Measurements from ENCODE around the gene ZNF567. TPM values are rescaled to one million over a fixed set of nuclear protein-coding genes. Genes with fewer than 3 reads are reported as not detected.
"Not testable (repeated sequence)": the region's sequence is repeated elsewhere in the genome, so short reads cannot be mapped to it uniquely, and the experiment has no call there.

Gene ZNF567
- polyA plus RNA-seq, 2 donors, result 1.6 to 2.1 TPM

- H3K4me1 ChIP-seq (ENCODE audit: control insufficient read depth in 2 of 2, insufficient read depth in 2 of 2, low read length in 1 of 2), result no peaks in the 10 kb centered on the region
- 92 to 94% methylated on average over 2 of the region's 2 CpGs for WGBS, 2 donors
- H3K27me3 ChIP-seq (ENCODE audit: control insufficient read depth in 1 of 2, insufficient read depth in 2 of 2, low read length in 2 of 2), result no peaks in the 10 kb centered on the region
- no peak overlapping the region for H3K27ac ChIP-seq (ENCODE audit: low read depth in 2 of 2, low read length in 1 of 2)
- H3K36me3 ChIP-seq (ENCODE audit: control insufficient read depth in 2 of 2, insufficient read depth in 2 of 2, low read length in 1 of 2), result peaks cover 0 to 4% of the 10 kb centered on the region in 2 donors
- no peaks in the 10 kb centered on the region for H3K9me3 ChIP-seq (ENCODE audit: control insufficient read depth in 2 of 2, insufficient read depth in 1 of 2, low read depth in 1 of 2, low read length in 1 of 2)
- H3K4me3 ChIP-seq (ENCODE audit: low read depth in 1 of 2, low read length in 2 of 2), result no peak overlapping the region
Observed at GRCh38 chr19:36685835-36686234, 1.6 kb upstream of the ZNF567 start.

- H3K4me3 ChIP-seq (ENCODE audit: low read depth in 1 of 2, low read length in 2 of 2), result peak overlapping the region; percentile 94 to 97
- no peaks in the 10 kb centered on the region for H3K4me1 ChIP-seq (ENCODE audit: control insufficient read depth in 2 of 2, insufficient read depth in 2 of 2, low read length in 1 of 2)
- WGBS, 2 donors, result 8 to 12% methylated on average over 20 of the region's 20 CpGs
- H3K27me3 ChIP-seq (ENCODE audit: control insufficient read depth in 1 of 2, insufficient read depth in 2 of 2, low read length in 2 of 2), result no peaks in the 10 kb centered on the region
- H3K36me3 ChIP-seq (ENCODE audit: control insufficient read depth in 2 of 2, insufficient read depth in 2 of 2, low read length in 1 of 2), result peaks cover 0 to 5% of the 10 kb centered on the region in 2 donors
- H3K27ac ChIP-seq (ENCODE audit: low read depth in 2 of 2, low read length in 1 of 2), result peak overlapping the region; percentile 60 to 88
- no peaks in the 10 kb centered on the region for H3K9me3 ChIP-seq (ENCODE audit: control insufficient read depth in 2 of 2, insufficient read depth in 1 of 2, low read depth in 1 of 2, low read length in 1 of 2)
Observed at GRCh38 chr19:36686365-36687213, 823 bp upstream of the ZNF567 start.

- WGBS, 2 donors, result 6 to 7% methylated on average over 9 of the region's 9 CpGs
- Histone ChIP-seq H3K27ac (ENCODE audit: low read depth in 2 of 2, low read length in 1 of 2) (peak overlapping the region in 1 of 2 donors; percentile 71), H3K36me3 (ENCODE audit: control insufficient read depth in 2 of 2, insufficient read depth in 2 of 2, low read length in 1 of 2) (peaks cover 4 to 16% of the 10 kb centered on the region in 2 donors), H3K27me3 (ENCODE audit: control insufficient read depth in 1 of 2, insufficient read depth in 2 of 2, low read length in 2 of 2) (no peaks in the 10 kb centered on the region), H3K4me3 (ENCODE audit: low read depth in 1 of 2, low read length in 2 of 2) (peak overlapping the region; percentile 94 to 97), H3K9me3 (ENCODE audit: control insufficient read depth in 2 of 2, insufficient read depth in 1 of 2, low read depth in 1 of 2, low read length in 1 of 2) (peaks cover 0 to 3% of the 10 kb centered on the region in 2 donors), H3K4me1 (ENCODE audit: control insufficient read depth in 2 of 2, insufficient read depth in 2 of 2, low read length in 1 of 2) (no peaks in the 10 kb centered on the region)
Observed at GRCh38 chr19:36688058-36688457, 646 bp downstream of the ZNF567 start.

- H3K4me3 ChIP-seq (ENCODE audit: low read depth in 1 of 2, low read length in 2 of 2), result no peak overlapping the region
- H3K4me1 ChIP-seq (ENCODE audit: control insufficient read depth in 2 of 2, insufficient read depth in 2 of 2, low read length in 1 of 2), result no peaks in the 10 kb centered on the region
- WGBS, 2 donors, result 76 to 85% methylated on average over 2 of the region's 2 CpGs
- no peak overlapping the region for H3K27ac ChIP-seq (ENCODE audit: low read depth in 2 of 2, low read length in 1 of 2)
- H3K36me3 ChIP-seq (ENCODE audit: control insufficient read depth in 2 of 2, insufficient read depth in 2 of 2, low read length in 1 of 2), result peaks cover 13 to 16% of the 10 kb centered on the region in 2 donors
- H3K27me3 ChIP-seq (ENCODE audit: control insufficient read depth in 1 of 2, insufficient read depth in 2 of 2, low read length in 2 of 2), result no peaks in the 10 kb centered on the region
- H3K9me3 ChIP-seq (ENCODE audit: control insufficient read depth in 2 of 2, insufficient read depth in 1 of 2, low read depth in 1 of 2, low read length in 1 of 2), result peaks cover 10 to 30% of the 10 kb centered on the region in 2 donors
Observed at GRCh38 chr19:36707134-36707533, 19.7 kb downstream of the ZNF567 start.

GRCh38 chr19:36709423-36709822 lies 22.0 kb downstream of the ZNF567 start:
- H3K27ac ChIP-seq (ENCODE audit: low read depth in 2 of 2, low read length in 1 of 2), result no peak overlapping the region
- H3K36me3 ChIP-seq (ENCODE audit: control insufficient read depth in 2 of 2, insufficient read depth in 2 of 2, low read length in 1 of 2), result peaks cover 25 to 36% of the 10 kb centered on the region in 2 donors
- no peaks in the 10 kb centered on the region for H3K4me1 ChIP-seq (ENCODE audit: control insufficient read depth in 2 of 2, insufficient read depth in 2 of 2, low read length in 1 of 2)
- H3K9me3 ChIP-seq (ENCODE audit: control insufficient read depth in 2 of 2, insufficient read depth in 1 of 2, low read depth in 1 of 2, low read length in 1 of 2), result peaks cover 10 to 34% of the 10 kb centered on the region in 2 donors
- no peak overlapping the region for H3K4me3 ChIP-seq (ENCODE audit: low read depth in 1 of 2, low read length in 2 of 2)
- no peaks in the 10 kb centered on the region for H3K27me3 ChIP-seq (ENCODE audit: control insufficient read depth in 1 of 2, insufficient read depth in 2 of 2, low read length in 2 of 2)
- 83 to 87% methylated on average over 2 of the region's 2 CpGs for whole genome bisulfite sequencing, 2 donors

- Histone ChIP-seq H3K4me3 (ENCODE audit: low read depth in 1 of 2, low read length in 2 of 2) (peak overlapping the region in 1 of 2 donors; percentile 11), H3K36me3 (ENCODE audit: control insufficient read depth in 2 of 2, insufficient read depth in 2 of 2, low read length in 1 of 2) (peaks cover 7 to 10% of the 10 kb centered on the region in 2 donors), H3K4me1 (ENCODE audit: control insufficient read depth in 2 of 2, insufficient read depth in 2 of 2, low read length in 1 of 2) (no peaks in the 10 kb centered on the region), H3K9me3 (ENCODE audit: control insufficient read depth in 2 of 2, insufficient read depth in 1 of 2, low read depth in 1 of 2, low read length in 1 of 2) (peaks cover 7 to 30% of the 10 kb centered on the region in 2 donors), H3K27ac (ENCODE audit: low read depth in 2 of 2, low read length in 1 of 2) (no peak overlapping the region), H3K27me3 (ENCODE audit: control insufficient read depth in 1 of 2, insufficient read depth in 2 of 2, low read length in 2 of 2) (no peaks in the 10 kb centered on the region)
- WGBS, 2 donors, result 98% methylated on average over 10 of the region's 10 CpGs
Observed at GRCh38 chr19:36719687-36720556, 32.5 kb downstream of the ZNF567 start.

- H3K4me1 ChIP-seq (ENCODE audit: control insufficient read depth in 2 of 2, insufficient read depth in 2 of 2, low read length in 1 of 2); H3K36me3 ChIP-seq (ENCODE audit: control insufficient read depth in 2 of 2, insufficient read depth in 2 of 2, low read length in 1 of 2); H3K4me3 ChIP-seq (ENCODE audit: low read depth in 1 of 2, low read length in 2 of 2); H3K27me3 ChIP-seq (ENCODE audit: control insufficient read depth in 1 of 2, insufficient read depth in 2 of 2, low read length in 2 of 2); H3K27ac ChIP-seq (ENCODE audit: low read depth in 2 of 2, low read length in 1 of 2): not testable (repeated sequence)
- peaks cover 8 to 15% of the 10 kb centered on the region in 2 donors for H3K9me3 ChIP-seq (ENCODE audit: control insufficient read depth in 2 of 2, insufficient read depth in 1 of 2, low read depth in 1 of 2, low read length in 1 of 2)
- 55 to 69% methylated on average over 9 of the region's 9 CpGs for WGBS, 2 donors
Observed at GRCh38 chr19:36736166-36736565, 48.8 kb downstream of the ZNF567 start.

- WGBS, 2 donors, result 95 to 97% methylated on average over 4 of the region's 4 CpGs
- H3K9me3 ChIP-seq (ENCODE audit: control insufficient read depth in 2 of 2, insufficient read depth in 1 of 2, low read depth in 1 of 2, low read length in 1 of 2), result peaks cover 5 to 42% of the 10 kb centered on the region in 2 donors
- H3K4me1 ChIP-seq (ENCODE audit: control insufficient read depth in 2 of 2, insufficient read depth in 2 of 2, low read length in 1 of 2), result no peaks in the 10 kb centered on the region
- H3K4me3 ChIP-seq (ENCODE audit: low read depth in 1 of 2, low read length in 2 of 2), result no peak overlapping the region
- no peak overlapping the region for H3K27ac ChIP-seq (ENCODE audit: low read depth in 2 of 2, low read length in 1 of 2)
- peaks cover 2 to 21% of the 10 kb centered on the region in 2 donors for H3K36me3 ChIP-seq (ENCODE audit: control insufficient read depth in 2 of 2, insufficient read depth in 2 of 2, low read length in 1 of 2)
- no peaks in the 10 kb centered on the region for H3K27me3 ChIP-seq (ENCODE audit: control insufficient read depth in 1 of 2, insufficient read depth in 2 of 2, low read length in 2 of 2)
Observed at GRCh38 chr19:36745870-36746269, 58.5 kb downstream of the ZNF567 start.

- H3K4me1 ChIP-seq (ENCODE audit: control insufficient read depth in 2 of 2, insufficient read depth in 2 of 2, low read length in 1 of 2), result no peaks in the 10 kb centered on the region
- WGBS, 2 donors, result 96 to 97% methylated on average over 10 of the region's 10 CpGs
- H3K27me3 ChIP-seq (ENCODE audit: control insufficient read depth in 1 of 2, insufficient read depth in 2 of 2, low read length in 2 of 2), result no peaks in the 10 kb centered on the region
- no peak overlapping the region for H3K4me3 ChIP-seq (ENCODE audit: low read depth in 1 of 2, low read length in 2 of 2)
- H3K27ac ChIP-seq (ENCODE audit: low read depth in 2 of 2, low read length in 1 of 2), result no peak overlapping the region
- peaks cover 5 to 34% of the 10 kb centered on the region in 2 donors for H3K9me3 ChIP-seq (ENCODE audit: control insufficient read depth in 2 of 2, insufficient read depth in 1 of 2, low read depth in 1 of 2, low read length in 1 of 2)
- peaks cover 2 to 21% of the 10 kb centered on the region in 2 donors for H3K36me3 ChIP-seq (ENCODE audit: control insufficient read depth in 2 of 2, insufficient read depth in 2 of 2, low read length in 1 of 2)
Observed at GRCh38 chr19:36747750-36748149, 60.3 kb downstream of the ZNF567 start.

Data from esophagus (tissue), 2 donors.